ENCODE measurements around the gene CHGA.

Gene CHGA

GRCh38 chr14:92959189-92959531 lies 36.2 kb downstream of the CHGA start:
- no peak for DNase-seq (ENCODE audit: extremely low spot score)
- POLR2A ChIA-PET = no interaction called here
- TF ChIP-seq, protein P1, sequence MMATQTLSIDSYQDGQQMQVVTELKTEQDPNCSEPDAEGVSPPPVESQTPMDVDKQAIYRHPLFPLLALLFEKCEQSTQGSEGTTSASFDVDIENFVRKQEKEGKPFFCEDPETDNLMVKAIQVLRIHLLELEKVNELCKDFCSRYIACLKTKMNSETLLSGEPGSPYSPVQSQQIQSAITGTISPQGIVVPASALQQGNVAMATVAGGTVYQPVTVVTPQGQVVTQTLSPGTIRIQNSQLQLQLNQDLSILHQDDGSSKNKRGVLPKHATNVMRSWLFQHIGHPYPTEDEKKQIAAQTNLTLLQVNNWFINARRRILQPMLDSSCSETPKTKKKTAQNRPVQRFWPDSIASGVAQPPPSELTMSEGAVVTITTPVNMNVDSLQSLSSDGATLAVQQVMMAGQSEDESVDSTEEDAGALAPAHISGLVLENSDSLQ (IDR thresholded peaks at IDR 0.05) = no peak
- TF ChIP-seq FOXA1 (IDR thresholded peaks at IDR 0.05) (no peak), FOXK2 (IDR thresholded peaks at IDR 0.05) (no peak), NFRKB (IDR thresholded peaks at IDR 0.05) (no peak), LEF1 (IDR thresholded peaks at IDR 0.05; ENCODE audit: borderline replicate concordance) (no peak), FOXM1 (IDR thresholded peaks at IDR 0.05; ENCODE audit: borderline replicate concordance) (no peak), HDGF (IDR thresholded peaks at IDR 0.05; ENCODE audit: borderline replicate concordance) (no peak), TARDBP (IDR thresholded peaks at IDR 0.05) (no peak), ARNT (IDR thresholded peaks at IDR 0.05) (no peak), ELF4 (IDR thresholded peaks at IDR 0.05) (no peak), SUZ12 (IDR thresholded peaks at IDR 0.05) (no peak), SP1 (IDR thresholded peaks at IDR 0.05) (no peak), BHLHE40 (IDR thresholded peaks at IDR 0.05; ENCODE audit: borderline replicate concordance) (no peak), CTBP1 (IDR thresholded peaks at IDR 0.05; ENCODE audit: borderline replicate concordance) (no peak), L3MBTL2 (conservative IDR thresholded peaks at IDR 0.05) (no peak), ZNF384 (IDR thresholded peaks at IDR 0.05) (no peak)
- CTCF ChIA-PET = interaction anchor here (0.8 kb wide), 1 partner anchor 13 kb away, joined by 4 read pairs; no protein-coding TSS in a partner anchor

DNA sequence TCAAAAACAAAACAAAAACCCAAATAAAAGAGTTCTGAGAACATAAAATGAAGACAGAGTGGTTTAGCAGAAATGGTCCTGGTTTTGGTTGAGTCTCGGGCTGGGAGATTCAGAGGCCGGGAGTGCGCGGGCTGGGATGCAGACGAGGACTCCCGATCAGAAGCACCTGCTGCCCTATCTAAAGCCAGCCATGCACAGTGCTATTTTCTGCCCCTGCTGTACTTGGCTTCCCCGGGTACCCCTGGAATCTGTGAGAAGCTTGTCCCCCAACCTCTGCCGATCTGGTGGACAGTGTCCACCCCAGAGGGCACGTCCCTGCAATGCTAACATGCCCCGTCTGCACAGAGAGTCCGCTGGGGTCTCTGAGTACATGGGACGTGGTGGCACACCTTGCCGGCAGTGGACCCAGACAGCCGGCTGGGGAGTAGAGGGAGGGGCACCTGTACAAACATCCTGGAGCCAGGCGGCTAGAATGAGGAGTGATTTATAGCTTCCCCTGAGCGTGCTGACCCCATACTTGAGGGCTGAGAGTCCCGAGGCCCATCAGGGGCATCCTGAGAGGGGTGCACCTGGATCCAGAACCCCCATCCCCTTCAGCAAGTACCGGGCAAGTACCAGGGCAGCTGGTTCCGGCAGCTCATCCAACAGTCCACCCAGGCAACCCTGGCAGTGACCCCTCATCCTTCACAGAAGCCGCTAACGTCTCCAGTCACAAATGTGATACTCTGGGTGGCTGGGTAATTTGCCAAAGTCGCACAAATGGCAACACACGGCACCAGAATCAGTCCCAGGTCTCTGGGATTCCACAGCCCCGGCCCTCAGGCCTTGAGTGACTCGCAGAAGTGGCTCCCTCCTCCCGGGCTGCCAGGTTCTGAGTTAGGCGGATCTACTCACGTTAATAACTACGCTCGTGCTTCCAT lies 37.1 kb downstream of the CHGA start:
- DNase-seq (ENCODE audit: extremely low spot score) = no peak
- CTCF ChIA-PET = interaction anchor here (0.8 kb wide), 1 partner anchor 12 kb away, joined by 4 read pairs; no protein-coding TSS in a partner anchor
- POLR2A ChIA-PET = no interaction called here
- no peak for TF ChIP-seq ARNT (IDR thresholded peaks at IDR 0.05)
- no peak for TF ChIP-seq HDGF (IDR thresholded peaks at IDR 0.05; ENCODE audit: borderline replicate concordance)
- no peak for TF ChIP-seq L3MBTL2 (conservative IDR thresholded peaks at IDR 0.05)
- no peak for TF ChIP-seq LEF1 (IDR thresholded peaks at IDR 0.05; ENCODE audit: borderline replicate concordance)
- no peak for TF ChIP-seq SUZ12 (IDR thresholded peaks at IDR 0.05)
- TF ChIP-seq SP1 (IDR thresholded peaks at IDR 0.05) = no peak
- TF ChIP-seq BHLHE40 (IDR thresholded peaks at IDR 0.05; ENCODE audit: borderline replicate concordance) = no peak
- TF ChIP-seq CTBP1 (IDR thresholded peaks at IDR 0.05; ENCODE audit: borderline replicate concordance) = no peak
- no peak for TF ChIP-seq ZNF384 (IDR thresholded peaks at IDR 0.05)
- no peak for TF ChIP-seq ELF4 (IDR thresholded peaks at IDR 0.05)
- TF ChIP-seq, protein P1 (IDR thresholded peaks at IDR 0.05) = no peak
- no peak for TF ChIP-seq FOXK2 (IDR thresholded peaks at IDR 0.05)
- no peak for TF ChIP-seq TARDBP (IDR thresholded peaks at IDR 0.05)
- no peak for TF ChIP-seq FOXA1 (IDR thresholded peaks at IDR 0.05)
- no peak for TF ChIP-seq FOXM1 (IDR thresholded peaks at IDR 0.05; ENCODE audit: borderline replicate concordance)

DNA sequence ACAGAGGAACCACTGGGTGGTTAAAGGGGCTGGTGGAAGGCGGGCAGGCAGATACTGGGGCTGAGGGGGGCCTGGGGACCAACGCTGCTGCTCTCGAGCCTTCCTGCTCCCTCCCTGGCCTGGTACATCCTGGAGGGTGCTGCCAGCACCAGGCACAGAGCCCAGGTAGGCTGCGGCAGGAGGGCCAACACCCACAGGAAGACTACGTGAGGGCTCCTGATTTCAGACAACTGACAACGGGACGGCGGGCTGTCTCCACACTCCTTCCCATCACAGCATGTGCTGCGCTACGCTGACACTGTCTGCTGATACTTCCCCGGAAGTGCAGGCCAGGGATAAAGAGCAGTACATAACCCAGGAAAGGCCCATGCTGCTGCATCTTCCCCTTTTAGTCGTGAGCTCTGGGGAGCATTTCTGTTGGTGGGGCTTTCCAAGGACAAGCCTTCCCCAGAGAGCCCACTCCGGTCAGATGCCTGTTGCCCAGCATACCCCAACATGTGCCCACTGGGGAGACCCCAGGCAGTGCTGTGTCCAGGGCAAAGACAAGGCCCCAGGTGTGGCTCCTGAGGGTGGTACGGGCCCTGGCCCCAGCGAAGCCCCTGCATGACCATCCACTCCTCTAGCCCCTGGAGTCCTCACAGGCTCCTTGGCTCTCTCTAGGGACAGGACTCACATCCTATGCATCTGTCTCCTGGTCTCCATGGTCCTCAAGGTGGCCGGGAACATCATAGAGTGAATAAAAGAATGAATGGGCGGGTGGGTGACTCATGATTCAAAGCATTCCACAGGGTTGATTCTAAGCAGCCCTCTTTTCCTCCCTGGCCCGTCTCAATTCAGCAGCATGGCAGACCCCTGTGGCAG lies 38.0 kb downstream of the CHGA start:
- ChIA-PET CTCF (no interaction called here), POLR2A (interaction anchor here (0.7 kb wide), 1 partner anchor 154 kb away, joined by 3 read pairs; no protein-coding TSS in a partner anchor)
- no peak for DNase-seq (ENCODE audit: extremely low spot score)
- no peak for TF ChIP-seq FOXA1 (IDR thresholded peaks at IDR 0.05)
- TF ChIP-seq FOXM1 (IDR thresholded peaks at IDR 0.05; ENCODE audit: borderline replicate concordance) = no peak
- no peak for TF ChIP-seq ZNF384 (IDR thresholded peaks at IDR 0.05)
- no peak for TF ChIP-seq ELF4 (IDR thresholded peaks at IDR 0.05)
- no peak for TF ChIP-seq NFRKB (IDR thresholded peaks at IDR 0.05)
- no peak for TF ChIP-seq CTBP1 (IDR thresholded peaks at IDR 0.05; ENCODE audit: borderline replicate concordance)
- TF ChIP-seq FOXK2 (IDR thresholded peaks at IDR 0.05) = no peak
- TF ChIP-seq SP1 (IDR thresholded peaks at IDR 0.05) = no peak
- TF ChIP-seq L3MBTL2 (conservative IDR thresholded peaks at IDR 0.05) = no peak
- TF ChIP-seq LEF1 (IDR thresholded peaks at IDR 0.05; ENCODE audit: borderline replicate concordance) = no peak
- no peak for TF ChIP-seq ARNT (IDR thresholded peaks at IDR 0.05)
- no peak for TF ChIP-seq SUZ12 (IDR thresholded peaks at IDR 0.05)
- TF ChIP-seq HDGF (IDR thresholded peaks at IDR 0.05; ENCODE audit: borderline replicate concordance) = no peak

- POLR2A ChIA-PET = interaction anchor here (0.7 kb wide), 1 partner anchor 154 kb away, joined by 3 read pairs; no protein-coding TSS in a partner anchor
- CTCF ChIA-PET = no interaction called here
- DNase-seq (ENCODE audit: extremely low spot score) = no peak
- no peak for TF ChIP-seq LEF1 (IDR thresholded peaks at IDR 0.05; ENCODE audit: borderline replicate concordance)
- no peak for TF ChIP-seq L3MBTL2 (conservative IDR thresholded peaks at IDR 0.05)
- TF ChIP-seq FOXM1 (IDR thresholded peaks at IDR 0.05; ENCODE audit: borderline replicate concordance) = no peak
- TF ChIP-seq CTBP1 (IDR thresholded peaks at IDR 0.05; ENCODE audit: borderline replicate concordance) = no peak
- TF ChIP-seq ARNT (IDR thresholded peaks at IDR 0.05) = no peak
- TF ChIP-seq, protein P1 (IDR thresholded peaks at IDR 0.05) = no peak
- no peak for TF ChIP-seq ELF4 (IDR thresholded peaks at IDR 0.05)
- no peak for TF ChIP-seq SP1 (IDR thresholded peaks at IDR 0.05)
- TF ChIP-seq HDGF (IDR thresholded peaks at IDR 0.05; ENCODE audit: borderline replicate concordance) = no peak
These were observed 38.6 kb downstream of the CHGA start for GRCh38 chr14:92961567-92961855.

All from HEK293T (cell line).